ENCODE measurements around the gene RAVER2. TPM values are rescaled to one million over a fixed set of nuclear protein-coding genes. Genes with fewer than 3 reads are reported as not detected.

RAVER2 gene
- total RNA-seq, 1 experiment from 2014 or later: 15.1 TPM

- TF ChIP-seq SIN3A (IDR thresholded peaks at IDR 0.05; ENCODE audit: borderline replicate concordance, insufficient read depth, low read depth, low read length) (no peak), CTCF (IDR thresholded peaks at IDR 0.05) (no peak), TCF7L2 (IDR thresholded peaks at IDR 0.05; ENCODE audit: low read depth, low read length) (no peak), REST (IDR thresholded peaks at IDR 0.05; ENCODE audit: insufficient read depth in 1 of 2, low read depth in 2 of 2, low read length in 1 of 2) (no peak), POLR2AphosphoS5 (IDR thresholded peaks at IDR 0.05; ENCODE audit: low read depth, low read length) (no peak)
- no peak for ATAC-seq
- Histone ChIP-seq H3K27me3 (ENCODE audit: control insufficient read depth, insufficient read depth, low read length) (no peaks in the 10 kb centered on the region), H3K36me3 (ENCODE audit: control insufficient read depth, insufficient read depth, low read length) (no peaks in the 10 kb centered on the region), H3K4me3 (ENCODE audit: low read depth in 2 of 2, low read length in 2 of 2) (no peak overlapping the region), H3K9me3 (ENCODE audit: control insufficient read depth, insufficient read depth, low read depth, low read length) (no peaks in the 10 kb centered on the region), H3K4me1 (ENCODE audit: control insufficient read depth, insufficient read depth, low read length) (no peaks in the 10 kb centered on the region; the same call in 1 of the 2 replicates), H3K27ac (ENCODE audit: low read length) (no peak overlapping the region)
- BruUV-seq (replicated peaks): no TSS peak
- POLR2A ChIA-PET: no interaction called here
- intact Hi-C loops (cut with micrococcal nuclease; ENCODE audit: unreplicated experiment) (no loop called here), in situ Hi-C loops (cut with HindIII; ENCODE audit: low pct_unique_long_range_greater_than_20kb, low sequenced_read_pairs) (no loop called here)
- DNase-seq (ENCODE audit: low read depth, low spot score): no peak
- CTCF ChIA-PET: no interaction called here
These were observed 10.5 kb downstream of the RAVER2 start for GRCh38 chr1:64755361-64755760.

GRCh38 chr1:64756770-64757169 is 11.9 kb downstream of the RAVER2 start:
- Histone ChIP-seq H3K27ac (ENCODE audit: low read length) (no peak overlapping the region), H3K9me3 (ENCODE audit: control insufficient read depth, insufficient read depth, low read depth, low read length) (no peaks in the 10 kb centered on the region), H3K4me3 (ENCODE audit: low read depth in 2 of 2, low read length in 2 of 2) (no peak overlapping the region), H3K36me3 (ENCODE audit: control insufficient read depth, insufficient read depth, low read length) (no peaks in the 10 kb centered on the region), H3K4me1 (ENCODE audit: control insufficient read depth, insufficient read depth, low read length) (no peaks in the 10 kb centered on the region; the same call in 1 of the 2 replicates), H3K27me3 (ENCODE audit: control insufficient read depth, insufficient read depth, low read length) (no peaks in the 10 kb centered on the region)
- in situ Hi-C loops (cut with HindIII; ENCODE audit: low pct_unique_long_range_greater_than_20kb, low sequenced_read_pairs): no loop called here
- DNase-seq (ENCODE audit: low read depth, low spot score) (no peak), ATAC-seq (no peak)
- TF ChIP-seq REST (IDR thresholded peaks at IDR 0.05; ENCODE audit: insufficient read depth in 1 of 2, low read depth in 2 of 2, low read length in 1 of 2) (no peak), CTCF (IDR thresholded peaks at IDR 0.05) (no peak), SIN3A (IDR thresholded peaks at IDR 0.05; ENCODE audit: borderline replicate concordance, insufficient read depth, low read depth, low read length) (no peak), POLR2AphosphoS5 (IDR thresholded peaks at IDR 0.05; ENCODE audit: low read depth, low read length) (no peak), TCF7L2 (IDR thresholded peaks at IDR 0.05; ENCODE audit: low read depth, low read length) (no peak)
- ChIA-PET POLR2A (no interaction called here), CTCF (interaction anchor here (0.6 kb wide), 1 partner anchor 479 kb away, joined by 5 read pairs; no protein-coding TSS in a partner anchor)
- intact Hi-C loops (cut with micrococcal nuclease; ENCODE audit: unreplicated experiment): no loop called here
- no TSS peak for BruUV-seq (replicated peaks)
